ENCODE data around the gene RTL9.

GRCh38 chrX:110317061-110317819 lies 41.4 kb upstream of the RTL9 start:
- TF ChIP-seq CTCF (IDR thresholded peaks at IDR 0.05) (peak in 1 of 5 experiments; percentile 15), POLR2A (IDR thresholded peaks at IDR 0.05) (no peak)
